ENCODE measurements around the gene LPAR6.

- TF ChIP-seq ZNF274 (IDR thresholded peaks at IDR 0.05; ENCODE audit: low read depth, low read length) = no peak
- no peak for TF ChIP-seq YY1 (IDR thresholded peaks at IDR 0.05; ENCODE audit: insufficient read depth, insufficient read length)
Observed at GRCh38 chr13:48448285-48448958, 35.5 kb upstream of the LPAR6 start.

Measured in NT2/D1 (cell line).